GM18520 (cell line): Measurements from ENCODE around the gene CDK6.
"Not testable (repeated sequence)": the region's sequence is repeated elsewhere in the genome, so short reads cannot be mapped to it uniquely, and the experiment has no call there.

ENCODE experiments used
- ATAC-seq: cut with Tn5 transposase; IDR thresholded peaks from one replicate; pipeline ENCODE4 v1.9.1; 2021; ENCODE audit not compliant: unreplicated experiment

The CDK6 gene

GRCh38 chr7:92763636-92764423 lies 72.5 kb downstream of the CDK6 start:
- ATAC-seq = no peak

DNA sequence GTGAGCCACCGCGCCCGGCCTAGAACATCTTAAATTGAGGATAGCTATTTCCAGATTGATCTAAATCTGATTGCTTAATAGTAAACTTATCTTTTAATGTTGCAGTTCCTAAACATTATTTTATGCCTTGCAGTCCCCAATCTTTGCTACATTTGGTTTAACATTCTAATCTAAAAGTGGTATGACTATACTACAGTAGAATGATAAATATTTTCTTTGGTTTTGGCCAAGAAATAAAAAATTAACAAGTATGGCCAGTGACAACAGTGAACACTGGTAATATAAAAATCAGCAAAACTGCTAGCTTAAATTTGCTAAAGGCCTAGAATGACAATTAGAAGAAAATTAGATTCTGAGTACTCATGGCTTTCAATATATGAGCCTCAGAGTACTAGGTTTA lies 73.5 kb downstream of the CDK6 start:
- ATAC-seq = no peak

DNA sequence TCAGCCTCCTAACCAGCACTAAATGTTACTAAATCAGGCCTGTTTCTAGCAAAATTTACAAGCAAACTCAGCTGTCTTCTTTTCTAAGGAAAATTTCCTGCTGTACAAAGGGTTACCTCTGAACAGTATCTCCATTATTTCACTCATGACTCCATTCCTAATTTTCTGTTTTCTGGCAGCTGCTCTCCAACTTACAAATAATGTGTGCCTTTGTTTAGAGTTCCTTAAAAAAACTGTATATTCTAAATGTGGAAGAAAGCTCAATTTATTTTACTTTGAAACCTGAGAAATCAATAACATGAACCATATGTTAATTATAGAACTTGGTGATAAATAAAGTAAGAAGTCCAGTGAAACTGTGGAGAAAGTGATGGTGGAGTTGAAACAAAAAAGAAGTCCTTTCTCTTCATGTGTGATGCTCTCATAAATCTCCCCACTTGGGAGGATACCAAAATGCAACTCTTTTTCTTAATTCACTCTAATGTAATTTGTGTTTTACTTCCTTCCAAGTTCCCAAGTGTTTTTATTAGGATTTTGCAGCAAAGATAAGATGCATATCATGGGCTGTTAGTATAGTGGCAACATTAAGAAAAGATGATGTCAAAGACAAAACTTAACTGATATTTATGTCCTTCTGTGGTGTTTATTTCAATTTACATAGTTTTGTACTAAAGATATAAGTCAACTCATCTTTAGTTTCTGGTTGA lies 74.8 kb downstream of the CDK6 start:
- no peak for ATAC-seq

GRCh38 chr7:92758796-92759431 lies 77.5 kb downstream of the CDK6 start:
- ATAC-seq = no peak

GRCh38 chr7:92757311-92757910 lies 79.0 kb downstream of the CDK6 start:
- ATAC-seq = not testable (repeated sequence)

DNA sequence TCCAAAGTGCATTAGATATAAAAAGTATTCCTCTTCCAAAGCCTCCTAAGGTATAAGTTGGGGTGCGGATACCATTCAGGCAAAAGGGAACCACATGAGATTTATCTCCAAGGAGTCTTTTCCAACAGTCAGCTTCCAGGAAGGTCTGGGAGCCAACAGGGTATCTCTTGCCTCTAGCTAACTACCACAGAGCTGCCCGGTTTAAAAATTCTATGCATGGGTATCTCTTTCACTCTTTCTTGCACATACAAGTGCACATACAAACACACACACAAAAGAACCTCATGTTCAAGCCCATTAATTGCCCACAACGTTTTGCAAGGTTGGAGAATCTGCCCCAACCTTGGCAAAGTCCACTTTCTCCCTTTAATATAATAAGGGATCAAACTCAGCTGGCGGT lies 80.7 kb downstream of the CDK6 start:
- no peak for ATAC-seq

DNA sequence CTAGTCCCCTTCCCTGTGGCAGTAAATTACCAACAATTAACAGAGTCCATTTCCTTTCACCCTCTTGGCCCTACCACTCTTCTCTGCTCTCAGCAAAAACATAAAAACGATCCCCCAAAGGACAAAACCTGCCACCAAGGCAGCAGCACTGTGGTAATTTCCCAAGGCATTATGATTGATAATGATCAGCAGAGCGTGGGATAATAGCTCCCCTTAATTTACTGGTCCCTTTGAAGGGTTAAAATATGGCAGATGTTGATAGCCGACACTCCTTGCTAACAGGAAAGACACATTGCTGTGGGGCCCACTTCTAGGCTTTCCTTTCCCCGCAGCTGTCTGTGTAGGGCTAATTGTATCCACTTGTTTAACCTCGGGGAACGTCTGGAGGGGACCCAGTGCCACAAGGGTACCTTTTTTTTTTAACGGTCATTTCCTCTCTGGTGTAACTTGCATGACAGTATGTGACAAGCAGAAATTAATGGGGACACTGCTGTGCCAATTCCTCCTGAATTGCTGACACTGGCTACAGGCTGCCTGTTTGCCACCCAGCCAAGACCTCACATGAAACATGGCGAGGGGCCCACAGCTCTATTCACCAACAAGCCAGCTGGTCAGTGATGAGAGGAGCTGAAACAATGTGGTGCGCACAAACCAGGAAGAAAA lies 81.3 kb downstream of the CDK6 start:
- ATAC-seq = no peak

GRCh38 chr7:92753614-92754013 lies 82.8 kb downstream of the CDK6 start:
- ATAC-seq = no peak

DNA sequence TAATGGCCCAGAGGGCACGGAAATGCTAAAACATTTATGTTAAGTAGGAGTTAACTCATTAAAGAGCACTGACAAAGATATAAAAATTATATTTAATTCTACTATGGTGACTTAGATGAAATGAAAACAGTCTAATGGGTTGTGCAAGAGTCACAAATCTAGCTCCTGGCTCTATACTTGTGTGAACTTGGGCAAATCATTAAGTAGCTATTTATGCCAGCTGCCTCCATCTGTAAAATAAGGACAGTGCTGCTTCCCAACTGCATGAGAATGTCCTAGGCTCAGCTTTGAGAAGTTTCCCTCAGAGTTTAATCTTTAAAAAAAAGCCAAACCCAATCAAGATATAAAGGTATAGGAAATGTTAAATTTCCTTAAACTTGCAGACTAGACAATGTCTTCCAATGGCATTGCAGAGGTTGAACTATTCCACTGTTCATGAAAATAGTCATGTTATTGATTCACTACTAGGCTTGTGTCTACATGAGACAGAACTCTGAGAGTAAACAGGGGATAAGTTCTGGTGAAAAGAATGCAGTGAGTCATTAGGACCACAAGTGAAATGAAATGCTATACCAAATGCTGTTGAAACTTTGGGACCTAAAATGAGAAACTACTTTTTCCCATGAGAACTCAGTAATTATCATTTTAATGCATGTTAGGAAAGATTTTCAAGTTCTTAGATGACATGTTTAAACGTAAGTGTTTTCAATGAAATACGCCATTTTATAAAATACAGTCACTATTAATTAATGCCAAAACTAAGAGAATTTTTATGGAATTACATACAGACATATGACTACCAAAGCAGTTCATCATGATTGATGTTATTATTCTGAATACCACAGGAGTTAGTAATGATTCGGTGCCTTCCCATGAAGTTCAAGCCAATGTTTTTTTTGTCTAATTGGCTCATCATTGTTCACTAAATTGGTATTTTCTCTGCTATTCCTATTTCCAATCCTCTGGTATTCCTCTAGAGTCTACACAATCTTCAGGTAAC lies 84.2 kb downstream of the CDK6 start:
- ATAC-seq = no peak

GRCh38 chr7:92750946-92751345 lies 85.4 kb downstream of the CDK6 start:
- ATAC-seq = no peak

- no peak for ATAC-seq
Observed at GRCh38 chr7:92750447-92750839, 85.9 kb downstream of the CDK6 start.

DNA sequence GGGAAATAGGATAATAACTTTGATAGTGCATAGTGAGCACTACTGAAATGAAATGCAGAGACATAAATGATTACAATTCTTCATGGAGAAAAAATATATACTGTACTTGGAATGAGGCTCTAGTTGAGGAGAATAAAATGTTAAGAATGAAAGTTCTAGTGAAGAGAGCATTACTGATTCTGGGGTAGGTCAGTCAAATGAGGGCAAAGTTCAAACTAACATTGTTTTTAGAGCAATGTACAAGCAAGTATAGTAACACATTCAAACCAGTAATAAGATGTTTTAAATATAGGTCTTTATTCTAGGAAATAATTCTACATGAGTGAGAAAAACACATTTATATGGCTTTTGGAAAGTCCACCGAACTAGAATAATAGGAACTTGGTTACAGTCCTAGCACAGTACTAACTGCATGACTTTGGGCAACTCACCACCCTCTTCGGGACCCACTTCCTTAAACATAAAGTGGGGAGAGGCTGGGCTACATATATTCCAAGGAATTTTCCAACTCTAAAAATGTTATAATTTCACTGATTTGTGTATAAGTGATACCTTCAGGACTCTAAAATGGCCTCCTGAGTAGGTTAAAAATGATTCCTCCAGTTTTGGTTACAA lies 86.4 kb downstream of the CDK6 start:
- no peak for ATAC-seq

DNA sequence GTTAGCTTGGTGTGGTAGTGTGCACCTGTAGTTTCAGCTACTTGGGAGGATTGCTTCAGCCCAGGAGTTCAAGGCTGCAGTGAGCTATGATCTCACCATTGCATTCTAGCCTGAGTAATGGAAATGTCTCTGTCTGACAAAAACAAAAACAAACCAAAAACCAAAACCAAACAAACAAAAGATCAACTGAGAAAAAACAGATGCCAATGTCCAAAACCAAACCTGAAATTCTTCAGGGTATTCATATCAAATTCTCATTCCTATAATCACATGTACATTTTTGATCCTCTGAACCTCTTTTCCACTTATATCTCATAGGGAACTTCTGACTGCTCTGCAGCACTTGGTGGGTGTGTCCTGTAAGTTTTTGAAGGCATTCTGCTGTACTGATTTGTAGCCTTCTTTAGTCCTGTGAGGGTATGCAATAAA lies 87.0 kb downstream of the CDK6 start:
- no peak for ATAC-seq

- ATAC-seq = no peak
Observed at GRCh38 chr7:92748495-92748894, 87.9 kb downstream of the CDK6 start.

DNA sequence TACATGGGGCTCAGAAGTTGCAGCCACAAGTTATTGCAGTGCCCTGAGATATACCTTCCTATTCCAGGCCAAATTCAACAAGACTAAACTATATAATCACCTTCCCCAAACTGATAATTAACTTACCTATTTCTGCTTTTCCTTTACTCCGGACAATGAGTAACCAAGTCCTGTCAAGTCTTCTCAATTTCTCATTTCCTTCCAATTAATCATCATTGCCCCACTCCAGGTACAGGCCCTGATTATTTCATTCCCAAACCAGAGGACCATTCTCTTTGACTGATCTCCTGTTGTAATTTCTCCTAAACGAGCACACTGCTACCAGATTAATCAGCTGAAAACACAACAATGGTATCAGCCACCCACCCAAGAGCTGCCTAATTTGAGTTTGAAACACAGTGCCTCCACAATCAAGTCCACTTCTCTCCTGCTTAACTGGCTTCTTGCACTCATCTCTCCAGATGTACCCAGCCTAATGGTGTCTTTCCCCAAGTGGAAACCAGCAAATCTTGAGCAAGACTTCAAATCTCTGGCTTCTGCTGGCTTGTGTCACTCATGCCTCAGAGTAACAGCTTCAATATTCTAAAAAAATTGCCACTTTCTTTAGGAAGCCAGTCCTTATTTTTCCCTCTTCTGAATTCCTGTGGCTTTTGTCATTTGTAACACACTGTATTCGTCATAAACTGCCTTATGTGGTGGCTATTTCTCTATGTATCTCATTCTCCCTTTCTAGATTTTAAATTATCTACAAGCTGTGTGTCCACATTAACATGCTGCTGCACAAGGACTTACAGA lies 89.1 kb downstream of the CDK6 start:
- ATAC-seq = no peak

- no peak for ATAC-seq
Observed at GRCh38 chr7:92745241-92745640, 91.1 kb downstream of the CDK6 start.

DNA sequence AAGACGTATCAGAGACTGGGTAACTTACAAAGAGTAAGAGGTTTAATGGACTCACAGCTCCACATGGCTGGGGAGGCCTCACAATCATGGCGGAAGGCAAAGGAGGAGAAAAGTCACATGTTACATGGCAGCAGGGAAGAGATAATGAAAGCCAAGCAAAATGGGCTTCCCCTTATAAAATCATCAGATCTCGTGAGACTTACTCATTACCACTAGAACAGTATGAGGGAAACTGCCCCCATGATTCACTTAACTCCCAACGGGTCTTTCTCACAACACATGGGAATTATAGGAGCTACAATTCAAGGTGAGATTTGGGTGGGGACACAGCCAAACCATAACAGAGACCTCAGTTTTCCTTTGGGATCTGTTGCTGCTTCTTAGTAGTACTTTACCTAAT lies 92.2 kb downstream of the CDK6 start:
- not testable (repeated sequence) for ATAC-seq

DNA sequence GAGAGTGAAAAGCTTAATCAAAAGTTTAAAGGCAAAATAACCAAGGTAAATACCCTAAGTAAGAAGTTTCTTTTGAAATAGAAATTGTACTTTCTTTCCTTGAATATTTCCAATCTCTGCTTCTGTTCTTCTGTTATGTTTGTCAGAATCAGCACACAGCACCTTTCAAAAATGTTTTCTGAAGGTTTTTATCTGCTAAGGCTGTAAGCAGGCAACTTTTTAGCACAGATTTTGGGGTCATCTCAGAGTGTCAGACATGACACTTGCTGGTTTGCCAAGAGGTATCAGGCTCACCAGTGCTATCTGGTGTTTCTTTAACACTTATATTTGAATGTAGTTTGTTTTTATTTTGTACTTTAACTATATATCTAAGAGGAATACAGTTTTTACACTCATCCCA lies 94.2 kb downstream of the CDK6 start:
- ATAC-seq = no peak

DNA sequence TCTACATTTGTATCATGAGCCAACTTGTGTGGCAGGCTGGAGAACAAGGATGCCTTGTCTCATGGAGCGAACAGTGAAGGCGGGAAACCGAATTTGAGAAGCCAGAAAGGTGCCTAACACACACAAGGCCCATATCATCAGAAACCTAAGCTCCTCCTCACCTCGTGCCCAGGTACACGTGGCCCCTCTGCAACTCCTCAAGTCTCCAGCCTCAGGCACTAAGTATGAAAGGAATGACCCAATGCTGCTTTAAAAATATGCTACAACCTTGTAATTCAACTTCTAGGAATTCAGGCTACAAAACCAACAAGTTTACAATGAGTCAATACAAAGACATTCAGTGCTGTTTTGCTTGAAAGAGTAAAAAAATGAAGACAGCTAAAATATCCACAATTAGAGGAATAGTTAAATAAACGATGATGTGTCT lies 95.7 kb downstream of the CDK6 start:
- ATAC-seq = no peak
